Measurements from ENCODE around the gene SINHCAF. TPM values are rescaled to one million over a fixed set of nuclear protein-coding genes. Genes with fewer than 3 reads are reported as not detected.

SINHCAF gene
- total and polyA plus RNA-seq, 2 of the 8 experiments (the other 6 are each of a cell fraction or from before 2014, with no cell fraction given) = 138 to 576 TPM

- Histone ChIP-seq H3K18ac (ENCODE audit: extremely low read depth, low read length) (no peak overlapping the region), H3K79me2 (ENCODE audit: control insufficient read depth in 1 of 2, insufficient read depth in 2 of 2, low read length in 2 of 2) (no peaks in the 10 kb centered on the region), H3K27ac (ENCODE audit: low read depth, low read length) (no peak overlapping the region), H4K8ac (ENCODE audit: extremely low read depth, insufficient read depth, low read length) (no peak overlapping the region), H4K20me1 (replicated peaks in 1 of 2; ENCODE audit: control insufficient read depth in 1 of 2, insufficient read depth in 2 of 2, low read length in 2 of 2) (no peaks in the 10 kb centered on the region), H2AK5ac (ENCODE audit: low read depth, low read length) (no peak overlapping the region), H3K79me1 (ENCODE audit: low read depth, low read length) (no peaks in the 10 kb centered on the region), H3K4me2 (ENCODE audit: insufficient read depth in 1 of 2, low read depth in 2 of 2, low read length in 2 of 2) (no peak overlapping the region), H3K4me3 (ENCODE audit: extremely low read depth in 1 of 4, insufficient read depth in 2 of 4, low read depth in 3 of 4, low read length in 4 of 4) (no peak overlapping the region), H3K4ac (replicated peaks; ENCODE audit: insufficient read length, low read depth, low read length) (no peak overlapping the region), H3K23me2 (ENCODE audit: low read depth, low read length) (no peaks in the 10 kb centered on the region), H3K14ac (ENCODE audit: insufficient read length) (no peak overlapping the region), H4K5ac (ENCODE audit: insufficient read length, low read depth, low read length) (no peak overlapping the region), H3K9me3 (ENCODE audit: insufficient read depth in 2 of 2, low read depth in 1 of 2, low read length in 1 of 2) (no peaks in the 10 kb centered on the region), H3K23ac (ENCODE audit: insufficient read length) (no peak overlapping the region), H3K56ac (replicated peaks; ENCODE audit: insufficient read length, low read depth, low read length) (no peak overlapping the region), H3K36me3 (ENCODE audit: control insufficient read depth in 2 of 4, insufficient read depth in 4 of 4, low read length in 3 of 4) (no peaks in the 10 kb centered on the region), H2BK5ac (ENCODE audit: low read depth, low read length) (no peak overlapping the region), H3K9ac (replicated peaks in 1 of 4; ENCODE audit: extremely low read depth in 1 of 4, low read depth in 3 of 4, low read length in 3 of 4) (no peak overlapping the region), H2BK15ac (ENCODE audit: low read length) (no peak overlapping the region), H3K4me1 (replicated peaks in 1 of 4; ENCODE audit: control insufficient read depth in 3 of 4, insufficient read depth in 4 of 4, low read length in 3 of 4) (peaks cover 0 to 7% (median 2%) of the 10 kb centered on the region in 4 experiments; a peak in 5 of 7 replicates), H3K27me3 (replicated peaks in 1 of 4; ENCODE audit: control insufficient read depth in 3 of 4, extremely low read depth in 1 of 4, insufficient read depth in 3 of 4, low read length in 3 of 4) (no peaks in the 10 kb centered on the region), H2AFZ (ENCODE audit: low read length) (no peak overlapping the region), H2BK20ac (ENCODE audit: low read length) (no peak overlapping the region), H2BK12ac (ENCODE audit: low read depth, low read length) (no peak overlapping the region), H2BK120ac (replicated peaks; ENCODE audit: low read depth, low read length) (no peak overlapping the region), H4K91ac (replicated peaks; ENCODE audit: insufficient read length, low read length) (no peak overlapping the region)
- no peak for DNase-seq (ENCODE audit: low read depth in 1 of 2, low spot score in 2 of 2)
- ChIA-PET CTCF (ENCODE audit: partially characterized antibody) (interaction anchor here (0.9 to 4.5 kb wide), 6 partner anchors 8 to 248 kb away, joined by 3 to 30 read pairs (median 4); no protein-coding TSS in a partner anchor), POLR2A (ENCODE audit: partially characterized antibody) (interaction anchor here (1.3 to 1.6 kb wide), 2 partner anchors 8 to 13 kb away, joined by 3 to 5 read pairs; no protein-coding TSS in a partner anchor)
- 92% methylated on average over 8 of the region's 8 CpGs; no CpG with 5 or more reads in 1 of the 2 experiments for WGBS, 2 experiments (ENCODE audit: extremely low coverage in 1 of 2, insufficient coverage in 1 of 2, insufficient read length in 1 of 2, insufficient replicate concordance in 2 of 2, low coverage in 1 of 2, low lambda C conversion rate in 2 of 2, missing lambda C conversion rate in 1 of 2)
- FAIRE-seq = no peak
- no peak for TF ChIP-seq PHF8 (conservative IDR thresholded peaks at IDR 0.05; ENCODE audit: low read depth, low read length)
- TF ChIP-seq MAX (IDR thresholded peaks at IDR 0.05) = no peak
- TF ChIP-seq EZH2 (IDR thresholded peaks at IDR 0.05; ENCODE audit: low read depth, low read length, severe bottlenecking) = no peak
- TF ChIP-seq CBX8 (IDR thresholded peaks at IDR 0.05; ENCODE audit: borderline replicate concordance, low read depth, low read length) = no peak
- TF ChIP-seq ZNF274 (IDR thresholded peaks at IDR 0.05; ENCODE audit: borderline replicate concordance, extremely low read depth, low read length) = no peak
- TF ChIP-seq ATF2 (IDR thresholded peaks at IDR 0.05; ENCODE audit: low read length) = no peak
- no peak for TF ChIP-seq POLR2A (IDR thresholded peaks at IDR 0.05; ENCODE audit: control extremely low read depth in 1 of 2, low read depth in 2 of 2, low read length in 2 of 2)
- TF ChIP-seq CTBP2 (IDR thresholded peaks at IDR 0.05; ENCODE audit: borderline replicate concordance, insufficient read depth, insufficient read length, low read length) = no peak
- no peak for TF ChIP-seq ASH2L (IDR thresholded peaks at IDR 0.05; ENCODE audit: low read length)
- no peak for TF ChIP-seq RNF2 (IDR thresholded peaks at IDR 0.05; ENCODE audit: borderline replicate concordance, low read depth, low read length, missing control alignments, poor library complexity, severe bottlenecking)
Measured at GRCh38 chr12:31259136-31259886, 66.6 kb downstream of the SINHCAF start.
